ENCODE measurements around the gene NKAIN4.

- TF ChIP-seq CTCF (conservative IDR thresholded peaks at IDR 0.05; ENCODE audit: low read depth in 2 of 2) = no peak
- no peak for TF ChIP-seq POLR2AphosphoS5 (IDR thresholded peaks at IDR 0.05; ENCODE audit: low read depth)
- no peak for TF ChIP-seq ETS1 (IDR thresholded peaks at IDR 0.05)
- TF ChIP-seq EZH2 (IDR thresholded peaks at IDR 0.05; ENCODE audit: low read depth, unreplicated experiment) = no peak
- no peak for TF ChIP-seq ZNF331 (CRISPR knock-in tag; IDR thresholded peaks at IDR 0.05; ENCODE audit: low read depth)
Measured at GRCh38 chr20:63247671-63248228, 6.5 kb downstream of the NKAIN4 start.
